ENCODE measurements around the gene DIP2B. TPM values are rescaled to one million over a fixed set of nuclear protein-coding genes. Genes with fewer than 3 reads are reported as not detected.

The DIP2B gene
- total and polyA plus RNA-seq, 2 of the 13 experiments (the other 11 are each of a cell fraction or from before 2014, with no cell fraction given) = 32.1 to 35.8 TPM

- in situ Hi-C loops (cut with HindIII; ENCODE audit: extremely low pct_ligation_motif_present, low pct_unique_long_range_greater_than_20kb) = no loop called here
- no peak for FAIRE-seq
- no peak for ATAC-seq
- no TSS peak for BruUV-seq (replicated peaks)
- ChIA-PET CTCF (ENCODE audit: low intra/inter-chr PET ratio, low total read pairs) (no interaction called here), POLR2A (interaction anchor here (0.5 to 2.6 kb wide), 2 partner anchors 21 to 296 kb away, joined by 3 to 28 read pairs; partner anchors contain the start of gene ATF1)
- Histone ChIP-seq H3K27me3 (ENCODE audit: control insufficient read depth in 1 of 2, insufficient read depth in 2 of 2, low read length in 2 of 2) (no peaks in the 10 kb centered on the region), H3K4me2 (ENCODE audit: low read depth, low read length) (no peak overlapping the region), H4K20me1 (ENCODE audit: insufficient read depth, low read length) (no peaks in the 10 kb centered on the region), H2AFZ (ENCODE audit: low read length) (no peak overlapping the region), H3K4me3 (replicated peaks in 1 of 3; ENCODE audit: insufficient read depth in 1 of 3, low read depth in 2 of 3, low read length in 3 of 3) (no peak overlapping the region), H3K36me3 (replicated peaks in 1 of 2; ENCODE audit: control insufficient read depth in 1 of 2, insufficient read depth in 2 of 2, low read length in 2 of 2) (peaks cover 2 to 4% of the 10 kb centered on the region in 2 experiments; a peak in 3 of 5 replicates), H3K9ac (ENCODE audit: insufficient read depth, low read depth, low read length) (no peak overlapping the region), H3K79me2 (ENCODE audit: insufficient read depth, low read length) (peaks cover 10% of the 10 kb centered on the region), H3K27ac (ENCODE audit: extremely low read length, insufficient read depth, low read length) (no peak overlapping the region), H3K4me1 (ENCODE audit: insufficient read depth, low read length) (peaks cover 42% of the 10 kb centered on the region), H3K9me3 (ENCODE audit: low read length) (no peaks in the 10 kb centered on the region)
- intact Hi-C loops (cut with micrococcal nuclease; ENCODE audit: unreplicated experiment) = no loop called here
- TF ChIP-seq HOXD1 (CRISPR knock-in tag; IDR thresholded peaks at IDR 0.05) (no peak), SKI (IDR thresholded peaks at IDR 0.05; ENCODE audit: partially characterized antibody) (no peak), ZBTB43 (CRISPR knock-in tag; conservative IDR thresholded peaks at IDR 0.05) (no peak), ZFP41 (CRISPR knock-in tag; IDR thresholded peaks at IDR 0.05; ENCODE audit: borderline replicate concordance) (no peak), DRAP1 (CRISPR knock-in tag; IDR thresholded peaks at IDR 0.05) (no peak), ATF6 (CRISPR knock-in tag; conservative IDR thresholded peaks at IDR 0.05) (no peak), ZNF329 (CRISPR knock-in tag; IDR thresholded peaks at IDR 0.05; ENCODE audit: low read depth) (no peak), ZNF615 (CRISPR knock-in tag; IDR thresholded peaks at IDR 0.05; ENCODE audit: borderline replicate concordance) (no peak), ATF7-NPFF (CRISPR knock-in tag; IDR thresholded peaks at IDR 0.05; ENCODE audit: low read depth) (no peak), KDM3A (CRISPR knock-in tag; IDR thresholded peaks at IDR 0.05; ENCODE audit: low read depth) (no peak), HOXA9 (CRISPR knock-in tag; IDR thresholded peaks at IDR 0.05; ENCODE audit: borderline replicate concordance) (no peak), ZGPAT (CRISPR knock-in tag; IDR thresholded peaks at IDR 0.05) (no peak), ZNF441 (CRISPR knock-in tag; IDR thresholded peaks at IDR 0.05; ENCODE audit: borderline replicate concordance) (no peak), MNT (IDR thresholded peaks at IDR 0.05) (no peak), NCOR1 (IDR thresholded peaks at IDR 0.05; ENCODE audit: borderline replicate concordance, low read length) (no peak), POGK (CRISPR knock-in tag; conservative IDR thresholded peaks at IDR 0.05) (no peak)
- no peak for DNase-seq (ENCODE audit: low spot score)
- WGBS (ENCODE audit: low lambda C conversion rate) = 92% methylated on average over 3 of the region's 3 CpGs
Observed at GRCh38 chr12:50785406-50786001, 280.7 kb downstream of the DIP2B start.
